ENCODE results near the gene VPS37B. TPM values are rescaled to one million over a fixed set of nuclear protein-coding genes. Genes with fewer than 3 reads are reported as not detected.

The VPS37B gene
- total and polyA plus RNA-seq, 10 of the 15 experiments (the other 5 are each of a cell fraction or from before 2014, with no cell fraction given), result 0.66 to 68.6 (median 39.6) TPM

DNA sequence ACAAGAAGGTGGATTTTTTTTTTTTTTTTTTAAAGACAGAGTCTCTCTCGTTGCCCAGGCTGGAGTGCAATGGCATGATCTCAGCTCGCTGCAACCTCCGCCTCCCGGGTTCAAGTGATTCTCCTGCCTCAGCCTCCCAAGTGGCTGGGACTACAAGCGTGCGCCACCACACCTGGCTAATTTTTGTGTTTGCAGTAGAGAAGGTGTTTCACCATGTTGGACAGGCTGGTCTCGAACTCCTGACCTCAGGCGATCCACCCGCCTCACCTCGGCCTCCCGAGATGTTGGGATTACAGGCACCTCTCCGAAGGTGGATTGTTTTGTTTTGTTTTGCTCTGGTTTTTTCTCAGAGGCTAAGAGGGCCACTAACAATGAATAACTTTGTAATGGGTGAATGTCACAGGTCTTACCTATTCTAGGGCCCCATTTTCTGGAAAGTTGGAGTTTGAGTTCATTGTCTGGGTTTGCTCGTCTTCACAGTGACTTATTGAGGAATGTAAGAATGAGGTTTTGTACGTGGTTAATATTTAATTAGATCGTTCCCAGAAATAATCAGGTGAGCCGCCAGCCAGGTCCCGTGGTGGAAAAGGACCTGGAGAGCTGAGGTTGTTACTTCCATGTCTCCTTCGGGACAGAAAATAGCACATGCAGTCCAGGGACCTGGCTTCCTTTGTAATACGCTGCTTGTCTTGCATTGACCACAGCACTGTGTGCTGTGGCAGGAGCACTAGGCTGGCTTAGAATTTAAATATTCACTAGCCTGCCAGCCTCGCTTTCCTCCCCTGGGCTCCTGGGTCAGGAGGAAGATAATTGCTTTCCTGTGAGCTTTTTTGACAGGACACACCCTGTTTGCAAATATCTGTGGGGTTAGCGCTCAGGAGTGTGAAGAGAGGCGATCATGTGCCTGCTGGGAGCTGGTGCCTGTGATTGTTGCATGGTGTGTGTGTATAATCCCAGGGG, 58.3 kb downstream of the VPS37B start:
- TF ChIP-seq CHD1 (IDR thresholded peaks at IDR 0.05; ENCODE audit: low read depth, low read length) (no peak), BHLHE40 (IDR thresholded peaks at IDR 0.05; ENCODE audit: borderline replicate concordance in 1 of 2, low read depth in 2 of 2, low read length in 1 of 2) (no peak), ZSCAN29 (IDR thresholded peaks at IDR 0.05) (no peak), IRF4 (IDR thresholded peaks at IDR 0.05; ENCODE audit: low read depth, low read length) (no peak), PML (IDR thresholded peaks at IDR 0.05; ENCODE audit: low read length) (no peak), ATF7 (IDR thresholded peaks at IDR 0.05; ENCODE audit: low read depth) (no peak), NRF1 (conservative IDR thresholded peaks at IDR 0.05; ENCODE audit: low read depth, low read length) (no peak), KLF5 (IDR thresholded peaks at IDR 0.05; ENCODE audit: partially characterized antibody) (no peak), TARDBP (IDR thresholded peaks at IDR 0.05; ENCODE audit: borderline replicate concordance) (no peak), RUNX3 (IDR thresholded peaks at IDR 0.05; ENCODE audit: low read length) (no peak), JUND (IDR thresholded peaks at IDR 0.05; ENCODE audit: low read depth, low read length) (no peak), SREBF2 (IDR thresholded peaks at IDR 0.05; ENCODE audit: low read length) (no peak), EZH2 (IDR thresholded peaks at IDR 0.05; ENCODE audit: borderline replicate concordance, control insufficient read depth, low read depth, low read length) (no peak), TCF7 (IDR thresholded peaks at IDR 0.05; ENCODE audit: borderline replicate concordance) (no peak), CBX3 (IDR thresholded peaks at IDR 0.05; ENCODE audit: borderline replicate concordance, low read depth) (no peak)
- TF ChIP-seq, protein P1, sequence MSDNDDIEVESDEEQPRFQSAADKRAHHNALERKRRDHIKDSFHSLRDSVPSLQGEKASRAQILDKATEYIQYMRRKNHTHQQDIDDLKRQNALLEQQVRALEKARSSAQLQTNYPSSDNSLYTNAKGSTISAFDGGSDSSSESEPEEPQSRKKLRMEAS (IDR thresholded peaks at IDR 0.05; ENCODE audit: low read depth, low read length), result no peak
- TF ChIP-seq, protein P2, sequence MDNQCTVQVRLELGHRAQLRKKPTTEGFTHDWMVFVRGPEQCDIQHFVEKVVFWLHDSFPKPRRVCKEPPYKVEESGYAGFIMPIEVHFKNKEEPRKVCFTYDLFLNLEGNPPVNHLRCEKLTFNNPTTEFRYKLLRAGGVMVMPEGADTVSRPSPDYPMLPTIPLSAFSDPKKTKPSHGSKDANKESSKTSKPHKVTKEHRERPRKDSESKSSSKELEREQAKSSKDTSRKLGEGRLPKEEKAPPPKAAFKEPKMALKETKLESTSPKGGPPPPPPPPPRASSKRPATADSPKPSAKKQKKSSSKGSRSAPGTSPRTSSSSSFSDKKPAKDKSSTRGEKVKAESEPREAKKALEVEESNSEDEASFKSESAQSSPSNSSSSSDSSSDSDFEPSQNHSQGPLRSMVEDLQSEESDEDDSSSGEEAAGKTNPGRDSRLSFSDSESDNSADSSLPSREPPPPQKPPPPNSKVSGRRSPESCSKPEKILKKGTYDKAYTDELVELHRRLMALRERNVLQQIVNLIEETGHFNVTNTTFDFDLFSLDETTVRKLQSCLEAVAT (IDR thresholded peaks at IDR 0.05), result no peak
- intact Hi-C loops (cut with micrococcal nuclease; ENCODE audit: unreplicated experiment) (loop anchor here (5.0 kb wide), 1 partner anchor 45 kb away; no protein-coding TSS in a partner anchor), in situ Hi-C loops (cut with MboI) (no loop called here)
- no peaks in the 10 kb centered on the region; the same call in 1 of the 2 replicates for H4K20me1 ChIP-seq (ENCODE audit: control insufficient read depth, insufficient read depth)
- ChIA-PET POLR2A (interaction anchor here (0.6 to 0.7 kb wide), 2 partner anchors 9 to 107 kb away, joined by 3 to 5 read pairs; no protein-coding TSS in a partner anchor), SMC1A (ENCODE audit: uncharacterized antibody, unreplicated experiment) (no interaction called here), CTCF (interaction anchor here (1.0 kb wide), 1 partner anchor 9 kb away, joined by 3 read pairs; no protein-coding TSS in a partner anchor), RAD21 (ENCODE audit: unreplicated experiment) (no interaction called here)
- H3K9ac ChIP-seq (ENCODE audit: control insufficient read depth, insufficient read depth, low read length), result no peak overlapping the region
- FAIRE-seq, result no peak
- H3K27ac ChIP-seq (ENCODE audit: control insufficient read depth, insufficient read depth), result no peak overlapping the region
- no peak overlapping the region for H3K4me2 ChIP-seq (ENCODE audit: control insufficient read depth, insufficient read depth)
- no peaks in the 10 kb centered on the region; a peak in 1 of 4 replicates for H3K36me3 ChIP-seq (ENCODE audit: control insufficient read depth in 2 of 2, insufficient read depth in 2 of 2, low read length in 1 of 2)
- H3K27me3 ChIP-seq (replicated peaks in 1 of 2; ENCODE audit: control insufficient read depth in 2 of 2, insufficient read depth in 2 of 2, low read length in 1 of 2), result peaks cover 2 to 3% of the 10 kb centered on the region in 2 experiments; a peak in 2 of 4 replicates
- no peak for DNase-seq (ENCODE audit: low read depth, low spot score)
- 66% methylated on average over 21 of the region's 22 CpGs for WGBS (ENCODE audit: insufficient coverage, insufficient replicate concordance, low lambda C conversion rate, missing lambda C conversion rate)
- BruUV-seq (replicated peaks), result no TSS peak
- H3K79me2 ChIP-seq (ENCODE audit: control insufficient read depth, insufficient read depth, low read length), result no peaks in the 10 kb centered on the region
- no peaks in the 10 kb centered on the region; the same call in 2 of the 3 replicates for H3K9me3 ChIP-seq (replicated peaks; ENCODE audit: control insufficient read depth, insufficient read depth, low read length)
- no peak overlapping the region for H3K4me3 ChIP-seq
- H3K4me1 ChIP-seq (ENCODE audit: control insufficient read depth, insufficient read depth, low read length), result peaks cover 7% of the 10 kb centered on the region
- no peak overlapping the region for H2AFZ ChIP-seq (ENCODE audit: control insufficient read depth, low read depth, low read length)
- no peak for ATAC-seq

Measured in GM12878 (cell line).